CD4-positive, alpha-beta T cell treated with Interferon alpha-2 for 1 hour (primary cell): ENCODE data around the gene NXPH3.

ENCODE experiments used
- DNase-seq, 2 donors: peaks; one replicate each; pipeline ENCODE4 v3.0.0-alpha.2; 2020 to 2022

The NXPH3 gene

DNA sequence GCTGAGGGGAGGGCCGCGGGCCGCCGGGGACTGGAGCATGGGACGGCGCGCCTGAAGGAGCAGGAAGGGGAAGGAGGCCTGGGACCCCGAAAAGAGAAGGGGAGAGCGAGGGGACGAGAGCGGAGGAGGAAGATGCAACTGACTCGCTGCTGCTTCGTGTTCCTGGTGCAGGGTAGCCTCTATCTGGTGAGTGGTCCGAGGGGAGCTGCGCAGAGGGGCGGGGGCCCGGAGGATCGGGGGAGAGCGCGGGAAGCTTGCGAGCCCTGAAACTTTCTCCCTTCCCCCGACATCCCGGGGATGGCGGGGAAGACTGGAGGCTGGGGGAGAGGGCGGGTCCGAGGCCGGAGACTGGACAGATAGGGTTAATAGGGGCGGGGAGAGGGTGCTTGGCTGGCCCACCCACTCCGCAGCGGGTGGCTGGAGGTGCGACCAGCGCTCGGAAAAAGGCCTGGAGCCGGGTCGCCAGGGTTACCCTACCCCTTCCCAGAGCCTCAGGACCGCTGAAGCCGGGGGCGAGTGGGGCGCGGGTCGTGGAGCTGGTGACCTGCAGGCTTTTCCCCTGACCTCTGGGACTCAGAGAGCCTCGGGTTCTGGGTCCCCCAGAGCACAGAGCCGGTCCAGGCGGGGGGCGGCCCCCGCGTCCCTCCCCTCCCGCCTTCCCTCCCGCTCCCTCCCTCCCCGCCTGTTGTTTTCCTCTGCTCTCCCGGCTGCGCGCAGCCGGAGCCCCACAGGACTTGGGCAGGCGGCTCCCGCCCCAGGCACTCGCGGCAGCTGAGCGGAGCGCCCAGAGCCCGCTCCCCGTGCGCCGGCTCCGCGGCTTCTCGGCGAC, 631 bp downstream of the NXPH3 start:
- no peak for DNase-seq

DNA sequence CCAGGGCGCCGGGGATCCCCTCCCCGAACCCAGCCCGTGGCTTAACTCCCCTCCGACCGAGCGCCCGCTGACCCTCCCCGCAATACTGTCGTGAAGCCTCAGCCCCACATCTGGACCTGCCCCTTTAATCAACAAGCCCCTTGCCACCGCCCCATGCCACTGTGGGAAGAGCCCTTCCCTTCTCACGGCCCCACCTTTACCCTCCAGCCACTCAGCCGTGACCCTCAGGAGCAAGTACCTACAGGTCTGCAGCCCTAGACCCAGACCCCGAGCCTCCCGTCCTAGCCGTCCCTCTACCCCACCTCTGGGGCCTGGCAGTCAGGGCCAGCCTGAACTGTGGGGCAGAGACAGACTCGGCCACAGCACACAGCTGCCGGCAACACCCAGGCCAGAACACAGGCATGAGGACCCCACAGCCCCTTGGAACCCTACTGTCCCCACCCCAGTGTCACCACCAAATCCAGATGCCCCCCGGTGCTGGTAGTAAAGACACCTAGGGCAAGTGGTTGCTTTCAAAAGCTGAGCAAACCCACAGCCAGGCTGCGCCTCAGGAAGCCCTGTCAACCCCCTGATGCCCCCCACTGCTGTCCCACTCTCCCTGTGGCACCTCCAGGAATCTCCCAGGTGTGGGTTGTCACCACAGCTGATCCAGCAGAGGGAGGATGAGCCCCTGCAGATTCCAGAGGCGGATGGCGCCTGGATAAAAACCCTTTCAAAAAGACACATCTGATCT, 1.4 kb downstream of the NXPH3 start:
- DNase-seq, result no peak

DNA sequence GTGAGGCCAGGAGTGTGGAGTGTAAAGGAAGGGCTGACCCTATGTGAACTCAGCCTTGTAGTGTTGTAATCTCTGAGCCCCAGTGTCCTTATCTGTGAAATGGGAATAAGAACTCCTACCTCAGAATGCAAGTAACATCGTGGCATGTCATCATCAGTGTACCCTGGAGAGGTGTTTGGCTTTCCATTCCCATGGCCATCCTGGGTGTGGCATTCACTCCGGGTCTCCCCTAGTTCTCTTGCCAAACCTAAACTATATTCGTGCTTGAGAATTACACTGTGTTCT, 1.9 kb downstream of the NXPH3 start:
- no peak for DNase-seq

DNA sequence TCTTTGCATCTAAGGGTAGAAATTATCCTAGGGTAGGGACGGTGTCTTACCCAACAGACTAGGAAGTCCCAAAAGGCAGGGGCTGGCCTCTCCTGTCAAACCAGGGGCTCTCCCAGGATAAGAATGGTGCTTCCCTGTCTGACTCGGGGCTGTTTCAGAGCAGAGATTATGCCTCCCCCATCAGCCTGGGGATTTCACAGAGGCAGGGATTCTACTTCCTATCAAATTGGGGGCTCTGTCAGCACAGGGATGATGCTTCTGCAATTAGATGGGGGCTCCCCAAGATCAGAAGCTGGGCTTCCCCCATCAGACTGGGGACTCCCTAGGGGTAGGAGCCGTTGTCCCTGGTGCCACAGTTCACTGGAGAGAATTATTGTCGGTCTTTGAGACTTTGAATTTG, 2.3 kb downstream of the NXPH3 start:
- no peak for DNase-seq

DNA sequence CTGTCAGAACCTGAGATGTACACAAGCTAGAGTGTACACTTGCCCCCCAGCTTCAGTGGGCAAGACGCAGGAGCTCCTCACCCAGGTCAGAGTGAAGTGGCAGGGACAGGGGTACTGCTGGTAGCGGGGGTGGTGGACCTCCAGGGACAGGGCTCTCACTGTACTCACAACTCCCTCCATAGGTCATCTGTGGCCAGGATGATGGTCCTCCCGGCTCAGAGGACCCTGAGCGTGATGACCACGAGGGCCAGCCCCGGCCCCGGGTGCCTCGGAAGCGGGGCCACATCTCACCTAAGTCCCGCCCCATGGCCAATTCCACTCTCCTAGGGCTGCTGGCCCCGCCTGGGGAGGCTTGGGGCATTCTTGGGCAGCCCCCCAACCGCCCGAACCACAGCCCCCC, 2.7 kb downstream of the NXPH3 start:
- DNase-seq, result no peak

DNA sequence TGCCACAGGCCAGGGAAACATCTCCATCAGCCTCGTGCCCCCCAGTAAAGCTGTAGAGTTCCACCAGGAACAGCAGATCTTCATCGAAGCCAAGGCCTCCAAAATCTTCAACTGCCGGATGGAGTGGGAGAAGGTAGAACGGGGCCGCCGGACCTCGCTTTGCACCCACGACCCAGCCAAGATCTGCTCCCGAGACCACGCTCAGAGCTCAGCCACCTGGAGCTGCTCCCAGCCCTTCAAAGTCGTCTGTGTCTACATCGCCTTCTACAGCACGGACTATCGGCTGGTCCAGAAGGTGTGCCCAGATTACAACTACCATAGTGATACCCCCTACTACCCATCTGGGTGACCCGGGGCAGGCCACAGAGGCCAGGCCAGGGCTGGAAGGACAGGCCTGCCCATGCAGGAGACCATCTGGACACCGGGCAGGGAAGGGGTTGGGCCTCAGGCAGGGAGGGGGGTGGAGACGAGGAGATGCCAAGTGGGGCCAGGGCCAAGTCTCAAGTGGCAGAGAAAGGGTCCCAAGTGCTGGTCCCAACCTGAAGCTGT, 3.4 kb downstream of the NXPH3 start:
- DNase-seq, result no peak

DNA sequence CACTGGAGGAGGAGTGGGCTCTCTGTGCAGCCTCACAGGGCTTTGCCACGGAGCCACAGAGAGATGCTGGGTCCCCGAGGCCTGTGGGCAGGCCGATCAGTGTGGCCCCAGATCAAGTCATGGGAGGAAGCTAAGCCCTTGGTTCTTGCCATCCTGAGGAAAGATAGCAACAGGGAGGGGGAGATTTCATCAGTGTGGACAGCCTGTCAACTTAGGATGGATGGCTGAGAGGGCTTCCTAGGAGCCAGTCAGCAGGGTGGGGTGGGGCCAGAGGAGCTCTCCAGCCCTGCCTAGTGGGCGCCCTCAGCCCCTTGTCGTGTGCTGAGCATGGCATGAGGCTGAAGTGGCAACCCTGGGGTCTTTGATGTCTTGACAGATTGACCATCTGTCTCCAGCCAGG, 3.9 kb downstream of the NXPH3 start:
- DNase-seq, result no peak

DNA sequence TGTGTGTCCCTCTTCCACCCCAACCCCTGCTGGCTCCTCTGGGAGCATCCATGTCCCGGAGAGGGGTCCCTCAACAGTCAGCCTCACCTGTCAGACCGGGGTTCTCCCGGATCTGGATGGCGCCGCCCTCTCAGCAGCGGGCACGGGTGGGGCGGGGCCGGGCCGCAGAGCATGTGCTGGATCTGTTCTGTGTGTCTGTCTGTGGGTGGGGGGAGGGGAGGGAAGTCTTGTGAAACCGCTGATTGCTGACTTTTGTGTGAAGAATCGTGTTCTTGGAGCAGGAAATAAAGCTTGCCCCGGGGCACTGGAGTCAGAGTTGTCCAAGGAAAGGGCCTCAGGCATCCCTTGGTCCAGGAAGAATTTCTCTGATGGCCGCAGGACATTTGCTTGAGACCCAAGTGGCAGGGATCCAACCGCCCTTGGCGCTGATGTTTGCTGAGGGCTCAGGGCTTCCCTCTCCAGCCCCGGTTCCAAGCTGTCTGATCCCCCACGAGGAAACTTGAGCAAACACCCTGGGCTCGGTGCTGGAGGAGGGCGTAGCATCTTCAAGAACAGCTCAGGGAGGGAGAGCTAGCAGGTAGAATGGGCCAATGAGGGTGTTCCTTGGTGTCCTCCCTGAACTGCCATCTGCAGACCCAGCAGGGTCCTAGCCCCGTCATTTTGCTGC, 4.5 kb downstream of the NXPH3 start:
- no peak for DNase-seq

DNA sequence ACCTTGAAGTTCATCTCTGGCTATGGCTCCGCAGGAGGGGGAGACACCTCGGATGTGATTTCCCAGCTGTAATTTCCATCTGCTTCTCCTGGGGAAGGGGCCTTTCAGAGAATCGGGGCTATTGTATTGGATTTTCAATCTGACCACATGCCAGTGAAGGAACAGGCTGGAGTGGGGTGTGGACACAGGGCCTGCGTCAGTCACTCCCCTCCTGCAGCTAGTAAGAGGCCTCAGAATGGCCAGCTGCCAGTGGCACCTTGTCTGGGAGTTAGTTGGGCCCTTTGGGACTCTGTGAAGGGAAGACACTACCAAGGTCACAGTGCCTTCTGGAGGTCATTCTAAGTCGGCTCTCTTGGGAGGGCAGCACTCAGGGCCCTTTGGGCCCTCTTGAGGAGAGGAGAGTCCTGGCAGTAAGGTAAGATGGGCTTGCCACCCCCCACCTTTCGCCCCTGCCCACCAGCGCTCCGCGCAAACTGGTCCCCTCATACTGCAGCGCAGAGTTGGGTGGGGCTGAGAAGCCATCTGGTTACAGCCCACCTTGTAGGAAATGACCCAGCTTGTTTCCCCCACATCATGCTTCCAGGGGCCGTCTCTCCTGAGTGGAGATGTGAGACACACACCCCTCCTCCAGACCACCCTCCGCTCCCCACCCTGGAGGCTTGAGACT, 5.4 kb downstream of the NXPH3 start:
- DNase-seq, result no peak

DNA sequence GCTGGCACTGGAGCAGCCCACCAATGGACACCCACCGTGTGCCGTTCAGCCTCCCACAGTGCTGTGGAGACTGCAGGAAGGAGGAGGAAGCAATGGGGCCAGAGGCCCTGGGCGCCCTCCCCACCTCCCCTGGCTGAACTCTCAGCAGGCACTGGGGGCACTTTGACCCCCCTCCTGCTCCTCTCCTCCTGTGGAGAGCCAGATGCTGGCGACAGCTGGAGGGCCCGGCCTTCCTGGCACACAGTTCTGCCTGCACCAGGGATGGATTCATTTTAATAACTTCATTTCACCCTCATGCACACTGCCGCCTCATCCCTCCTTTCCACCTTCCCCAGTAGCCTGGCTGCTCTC, 6.0 kb downstream of the NXPH3 start:
- no peak for DNase-seq

DNA sequence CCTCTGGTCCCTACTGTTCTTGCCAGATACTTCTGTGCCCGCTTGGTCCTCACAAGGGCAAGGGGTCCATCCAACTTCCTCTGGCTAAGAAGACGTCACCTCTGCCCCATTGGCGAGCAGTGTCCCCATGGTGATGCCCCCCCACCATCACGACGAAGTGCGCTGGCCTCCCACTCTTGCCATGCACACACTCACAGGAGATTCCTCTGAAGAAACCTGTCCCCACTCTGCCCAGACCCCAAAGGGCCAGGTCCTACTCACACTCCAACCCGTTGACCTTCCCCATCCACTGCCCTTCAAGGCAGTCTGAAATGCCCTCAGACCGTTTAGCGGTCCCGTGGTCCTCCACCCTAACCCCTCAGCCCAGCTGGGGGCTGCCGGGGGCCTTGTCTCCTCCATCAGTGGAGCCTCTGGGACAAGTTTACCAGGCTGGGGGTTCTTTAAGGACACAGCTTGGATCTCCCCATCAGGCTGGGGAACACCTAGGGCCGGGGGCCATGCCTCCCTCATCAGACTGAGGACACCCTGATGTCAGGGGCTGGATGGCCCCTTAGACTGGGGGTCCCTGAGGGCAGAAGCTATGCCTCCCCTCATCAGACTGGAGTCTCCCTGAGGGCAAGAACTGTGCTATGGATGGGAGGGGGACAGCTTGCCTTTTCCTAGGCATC, 6.5 kb downstream of the NXPH3 start:
- DNase-seq, result no peak

DNA sequence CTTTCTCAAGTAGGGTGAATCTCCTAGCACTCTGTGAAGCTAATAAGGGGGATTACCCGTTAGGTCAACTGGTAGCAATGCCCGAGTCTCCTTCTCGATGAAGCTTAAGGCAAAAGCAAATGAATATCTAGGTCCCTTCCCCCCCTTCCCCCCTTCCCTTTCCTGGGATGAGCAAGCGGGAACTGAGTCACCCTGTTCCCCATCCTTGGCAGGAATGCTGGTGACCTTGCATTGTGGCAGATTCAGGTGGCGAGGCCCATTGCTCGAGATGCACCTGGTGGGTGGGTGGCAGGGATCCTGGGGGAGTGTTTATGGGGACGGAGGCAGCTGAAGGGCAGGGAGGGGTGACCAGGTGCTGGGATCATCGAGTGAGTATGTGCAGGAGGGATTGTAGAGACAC, 7.1 kb downstream of the NXPH3 start:
- DNase-seq, result no peak

DNA sequence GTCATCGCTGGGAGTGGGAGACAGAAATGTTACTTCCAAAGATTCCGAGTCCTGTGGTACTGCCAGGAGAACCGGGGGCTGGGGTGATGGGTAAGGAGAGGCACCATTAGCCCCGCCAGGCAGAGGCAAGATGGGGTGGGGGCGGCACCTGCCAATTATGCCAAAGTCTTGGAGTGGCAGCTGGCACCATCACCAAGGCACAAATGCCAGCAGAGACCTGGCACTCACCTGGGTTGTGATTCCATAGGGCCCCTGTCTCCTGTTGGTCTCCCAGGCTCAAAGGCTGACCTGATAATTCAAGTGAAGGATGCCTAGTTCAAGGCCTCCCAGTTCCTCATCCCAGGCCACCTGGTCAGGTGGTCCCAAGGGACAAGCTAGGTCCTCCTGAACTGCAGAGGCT, 7.6 kb downstream of the NXPH3 start:
- no peak for DNase-seq

DNA sequence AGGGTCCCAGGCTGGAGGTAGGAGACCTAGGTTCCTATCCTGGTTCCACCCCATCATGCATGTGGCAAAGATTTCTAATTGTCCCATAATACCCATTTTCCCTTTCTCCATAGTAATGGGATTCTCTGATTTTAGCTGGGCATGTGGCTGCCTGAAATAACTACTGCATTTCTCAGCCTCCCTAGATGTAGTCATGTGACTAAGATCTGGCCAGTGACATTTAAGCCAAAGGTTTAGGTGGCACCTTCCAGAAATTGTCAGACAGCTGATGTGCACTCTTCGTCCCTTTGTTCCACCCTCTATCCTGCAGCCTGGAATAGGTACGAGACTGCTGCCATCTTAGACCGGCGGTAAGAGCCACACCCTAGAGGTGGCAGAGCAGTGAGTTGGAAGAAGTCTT, 8.2 kb downstream of the NXPH3 start:
- no peak for DNase-seq

DNA sequence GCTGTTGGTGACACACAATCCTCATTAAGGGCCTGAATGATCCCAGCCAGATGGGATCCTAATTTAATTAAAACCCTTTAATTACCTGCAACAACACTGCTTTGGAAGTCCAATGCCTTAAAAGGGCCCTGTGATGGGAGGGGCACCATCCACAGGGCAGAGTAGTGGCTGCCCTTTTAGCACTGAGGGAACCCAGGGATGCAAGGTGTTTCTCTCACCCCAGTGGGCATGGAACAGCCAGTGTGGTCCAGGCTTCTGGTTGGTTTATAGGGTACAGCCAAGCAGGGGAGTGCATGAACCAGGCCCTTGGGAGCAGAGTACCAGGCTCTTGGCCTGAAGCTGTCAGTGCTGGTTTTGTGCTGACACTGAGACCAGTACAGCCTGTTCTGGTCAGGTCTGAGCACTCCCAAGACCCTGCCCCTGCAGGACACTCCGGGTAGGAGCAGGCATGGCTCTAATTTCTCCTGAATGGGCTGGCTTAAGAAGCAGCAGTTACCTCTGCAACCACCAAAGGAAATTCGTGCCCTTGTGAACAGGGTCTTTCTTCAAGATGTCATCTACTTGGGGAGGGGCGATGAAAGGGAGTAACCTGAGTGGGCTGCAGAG, 9.9 kb downstream of the NXPH3 start:
- DNase-seq, result no peak

DNA sequence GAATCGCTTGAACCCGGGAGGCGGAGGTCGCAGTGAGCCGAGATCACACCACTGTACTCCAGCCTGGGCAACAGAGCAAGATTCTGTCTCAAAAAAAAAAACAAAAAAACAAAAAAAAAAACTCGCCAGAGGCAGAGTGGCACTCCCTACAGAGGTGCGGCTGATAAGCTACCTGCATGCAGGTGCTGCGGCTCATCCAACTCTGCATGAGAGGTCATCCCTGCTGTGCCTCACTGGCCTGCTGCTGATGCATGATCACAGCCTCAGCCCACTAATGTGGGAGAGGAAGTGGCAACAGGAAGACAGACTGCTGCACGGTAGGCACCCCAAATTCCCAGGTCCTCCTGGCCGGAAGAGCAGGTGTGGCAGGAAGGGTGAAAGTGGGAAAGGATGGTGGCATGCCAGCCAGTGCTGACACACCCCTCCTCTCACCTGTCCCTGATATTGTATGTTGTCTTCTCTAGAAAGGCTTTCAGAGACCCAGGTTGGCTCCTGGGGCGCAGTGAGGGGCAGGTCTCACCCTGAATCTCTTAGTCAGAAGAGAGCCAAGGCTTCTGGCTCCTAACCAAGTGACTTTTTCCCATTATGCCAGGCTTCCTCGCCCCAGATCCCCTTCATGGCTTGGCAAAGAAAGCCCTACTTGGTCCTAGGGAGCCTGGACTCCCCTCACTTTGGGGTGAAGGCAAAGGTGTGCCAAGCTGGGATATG, 11.8 kb downstream of the NXPH3 start:
- DNase-seq, result no peak

DNA sequence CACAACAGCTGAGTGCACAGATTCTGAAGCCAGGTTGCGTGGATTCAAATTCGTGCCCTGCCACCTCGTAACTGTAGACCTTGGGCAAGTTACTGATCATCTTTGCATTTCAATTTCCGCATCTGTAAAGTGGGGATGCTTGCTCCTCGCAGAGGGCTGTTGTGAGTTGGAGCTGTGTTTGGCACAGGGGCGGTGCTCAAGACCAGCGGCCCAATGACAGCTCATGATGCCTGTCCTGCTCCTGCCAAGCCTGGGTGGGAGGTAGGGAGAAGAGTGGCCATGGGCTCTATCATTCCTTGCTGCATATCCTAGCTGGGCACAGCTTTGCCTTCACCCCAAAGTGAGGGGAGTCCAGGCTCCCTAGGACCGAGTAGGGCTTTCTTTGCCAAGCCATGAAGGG, 12.6 kb downstream of the NXPH3 start:
- DNase-seq, result no peak

DNA sequence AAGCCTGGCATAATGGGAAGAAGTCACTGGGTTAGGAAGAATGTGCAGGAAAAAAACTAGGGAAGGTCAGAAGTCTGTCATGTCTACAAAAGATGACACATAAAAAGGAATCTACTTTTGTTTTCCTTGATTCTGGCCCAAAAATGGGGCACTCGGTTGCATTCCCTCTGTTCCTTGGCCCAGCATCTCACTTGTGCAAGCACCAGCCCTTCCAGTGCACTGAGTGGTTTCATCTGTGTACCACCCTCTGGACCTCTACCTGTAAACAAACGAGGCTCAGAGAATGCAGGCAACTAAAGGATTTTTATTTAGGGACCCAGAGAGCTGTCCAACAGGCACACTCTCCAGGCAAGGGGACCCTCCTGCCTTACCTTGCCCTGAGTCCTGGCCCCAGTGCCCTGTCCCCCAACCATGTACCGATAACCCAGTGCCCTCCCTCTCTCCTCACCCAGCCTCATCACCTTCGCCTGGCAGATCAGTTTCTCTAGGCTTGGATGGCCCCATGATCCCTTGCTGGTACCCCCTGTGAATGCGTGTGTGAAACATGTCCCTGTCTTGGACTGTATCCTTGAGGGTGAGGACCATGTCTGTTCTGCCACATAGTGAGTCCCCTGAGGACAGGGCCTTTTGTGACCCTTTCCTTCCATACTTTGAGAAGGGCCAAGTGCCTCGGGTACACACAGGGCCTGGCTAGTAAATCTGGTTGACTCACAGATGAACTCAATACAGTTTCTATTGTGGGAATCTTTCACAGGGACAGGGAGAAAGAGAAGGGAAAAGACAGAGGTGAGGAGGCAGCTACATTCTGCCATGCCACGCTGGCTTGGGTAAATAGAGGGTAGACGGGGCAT, 13.3 kb downstream of the NXPH3 start:
- no peak for DNase-seq

DNA sequence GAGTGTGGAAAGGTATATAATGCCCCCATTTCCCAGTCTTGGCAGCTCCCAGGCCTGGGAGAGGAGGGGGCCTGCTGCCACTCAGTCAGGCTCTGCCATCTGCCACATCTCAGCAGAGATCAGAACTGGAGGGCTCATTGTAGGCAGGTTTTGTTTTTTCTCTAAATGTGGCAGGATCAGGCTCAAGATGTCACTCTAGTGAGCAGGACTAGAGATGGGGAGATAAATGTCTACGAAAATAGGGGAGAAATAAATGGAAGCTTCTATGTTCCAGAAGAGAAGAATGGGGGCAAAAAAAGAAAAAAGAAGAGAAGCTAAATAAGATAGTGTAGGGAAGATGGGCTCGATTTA, 13.9 kb downstream of the NXPH3 start:
- no peak for DNase-seq

DNA sequence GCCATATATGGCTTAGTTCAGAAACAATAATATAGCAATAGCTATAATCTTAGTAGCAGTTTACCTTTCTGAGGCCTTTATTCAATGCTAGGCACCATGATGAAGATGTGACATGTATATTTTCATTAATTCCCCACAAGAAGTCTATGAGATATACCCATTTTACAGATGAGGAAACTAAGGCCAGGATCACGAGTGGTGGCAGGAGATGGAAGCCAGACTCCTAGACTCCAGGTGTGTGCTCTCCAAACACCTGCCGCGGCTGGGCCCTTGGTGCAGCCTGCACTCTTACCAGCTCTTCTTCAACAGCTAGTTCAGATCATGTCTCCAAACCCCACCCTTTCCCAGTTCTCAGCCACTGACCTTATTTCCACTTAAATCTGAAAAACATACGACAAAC, 15.2 kb downstream of the NXPH3 start:
- DNase-seq, result no peak

DNA sequence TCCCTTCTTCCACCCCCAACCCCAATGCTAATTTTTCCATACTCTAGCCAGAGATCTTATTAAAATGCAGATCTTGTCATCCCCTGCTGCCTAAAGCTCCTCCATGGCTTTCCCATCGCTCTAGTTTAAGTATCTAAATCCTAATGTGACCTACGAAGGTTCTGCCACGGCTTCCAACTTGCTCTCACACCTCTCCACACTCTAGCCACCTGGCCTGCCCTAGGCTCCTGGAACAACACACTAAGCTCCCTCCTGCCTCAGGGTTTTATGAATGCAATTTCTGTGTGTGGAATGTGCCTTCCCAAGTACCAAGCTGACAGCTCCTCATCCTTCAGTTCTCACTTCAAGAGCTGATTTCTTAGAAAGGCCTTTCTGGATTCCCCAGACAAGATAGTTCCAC, 16.6 kb downstream of the NXPH3 start:
- DNase-seq, result no peak
